Loucy (cell line): ENCODE measurements around the gene C11orf68.

ENCODE experiments used
- CTCF ChIP-seq: fragments of 200-600 bp; sonication (generic); conservative IDR thresholded peaks from 2 replicates; pipeline ENCODE4 v1.5.1; 2014; ENCODE audit warnings: mild to moderate bottlenecking, antibody characterized with exemption, low read length
- EZH2phosphoT487 ChIP-seq: fragments of 200-600 bp; IDR thresholded peaks from 2 replicates; pipeline ENCODE4 v1.6.1; 2018; ENCODE audit warnings: antibody characterized with exemption, mild to moderate bottlenecking, moderate library complexity, borderline replicate concordance

GRCh38 chr11:65934014-65934413 lies 15.2 kb upstream of the C11orf68 start:
- TF ChIP-seq CTCF (no peak), EZH2phosphoT487 (no peak)
